B cell (primary cell): Measurements from ENCODE around the gene RSAD1. TPM values are rescaled to one million over a fixed set of nuclear protein-coding genes. Genes with fewer than 3 reads are reported as not detected.

Experiments
- ATAC-seq: fragments of 200-7000 bp; cut with Tn5 transposase; one replicate; pipeline ENCODE4 v1.10.0; 2021; ENCODE audit warnings: low read depth, mild to moderate bottlenecking, moderate number of reproducible peaks, moderate library complexity
- CTCF ChIA-PET: fragments of 350-600 bp; sonication (Branson Sonifier 250); formaldehyde crosslinking; loops from one replicate; lab custom pipeline; 2021; ENCODE audit warnings: antibody characterized with exemption, inconsistent platforms; lab: Charles Lee
- POLR2A ChIA-PET: fragments of 350-600 bp; sonication (Branson Sonifier 250); formaldehyde crosslinking; loops from one replicate; lab custom pipeline; 2021; ENCODE audit warnings: antibody characterized with exemption; lab: Charles Lee
- DNase-seq: peaks from one replicate; pipeline ENCODE4 v3.0.0; 2013
- H2AFZ ChIP-seq: 2 replicates; pipeline ENCODE4 v1.6.1; 2012; ENCODE audit warnings: mild to moderate bottlenecking, low read depth, low read length; ENCODE audit not compliant: insufficient read depth, poor library complexity, severe bottlenecking
- H3K27ac ChIP-seq, 2 donors: 1 replicate in 1 of 2; 2 replicates in 1 of 2; pipeline ENCODE4 v1.5.1; 2012 to 2013; ENCODE audit warnings: low read length in 2 of 2, mild to moderate bottlenecking in 2 of 2, moderate library complexity in 1 of 2
- H3K27me3 ChIP-seq, 4 experiments: fragments of 200-600 bp in 1 of 4; sonication (generic) in 1 of 4; replicated peaks in 1 of 4; 1 replicate in 2 of 4; 2 replicates in 2 of 4; pipeline versions ENCODE4 v1.6.1 to v1.7.0; 2013 to 2016; ENCODE audit warnings: low read length in 3 of 4, mild to moderate bottlenecking in 2 of 4, mixed read lengths in 1 of 4, moderate library complexity in 1 of 4; ENCODE audit not compliant: insufficient read depth in 4 of 4, control insufficient read depth in 3 of 4; ENCODE audit errors: control extremely low read depth in 1 of 4
- H3K36me3 ChIP-seq, 2 experiments: replicated peaks in 1 of 2; 1 replicate in 1 of 2; 2 replicates in 1 of 2; pipeline versions ENCODE4 v1.6.1 to v1.7.1; 2013; ENCODE audit warnings: low read length in 1 of 2; ENCODE audit not compliant: insufficient read depth in 2 of 2, control insufficient read depth in 1 of 2; ENCODE audit errors: control extremely low read depth in 1 of 2, extremely low read depth in 1 of 2
- H3K4me1 ChIP-seq, 2 donors: fragments of 200-600 bp in 1 of 2; sonication (generic) in 1 of 2; 1 replicate in 1 of 2; 2 replicates in 1 of 2; pipeline versions ENCODE4 v1.5.1 to v1.6.1; 2013 to 2017; ENCODE audit warnings: low read length in 2 of 2; ENCODE audit not compliant: control insufficient read depth in 2 of 2, insufficient read depth in 2 of 2
- H3K4me2 ChIP-seq: replicated peaks from 2 replicates; pipeline ENCODE3; 2012; ENCODE audit warnings: mild to moderate bottlenecking, low read depth, low read length; ENCODE audit not compliant: poor library complexity, severe bottlenecking
- H3K4me3 ChIP-seq, 5 experiments: fragments of 200-600 bp in 1 of 5; sonication (generic) in 1 of 5; 1 replicate in 3 of 5; 2 replicates in 2 of 5; pipeline versions ENCODE4 v1.5.1 to v1.7.0; 2011 to 2016; ENCODE audit warnings: low read length in 4 of 5, mild to moderate bottlenecking in 4 of 5, low read depth in 2 of 5, control low read depth in 1 of 5, moderate library complexity in 1 of 5; ENCODE audit not compliant: insufficient read depth in 1 of 5; ENCODE audit errors: control extremely low read depth in 1 of 5, extremely low read depth in 1 of 5
- H3K79me2 ChIP-seq: fragments of 200-600 bp; sonication (generic); one replicate; pipeline ENCODE4 v1.6.0; 2016; ENCODE audit warnings: low read length; ENCODE audit not compliant: control insufficient read depth, insufficient read depth
- H3K9ac ChIP-seq: fragments of 200-600 bp; sonication (generic); 2 replicates; pipeline ENCODE4 v1.6.1; 2017; ENCODE audit warnings: mild to moderate bottlenecking, low read length, moderate library complexity
- H3K9me3 ChIP-seq, 3 donors: one replicate each; pipeline versions ENCODE4 v1.6.1 to v1.7.1; 2013; ENCODE audit warnings: low read length in 2 of 3; ENCODE audit not compliant: control insufficient read depth in 2 of 3, insufficient read depth in 1 of 3; ENCODE audit errors: control extremely low read depth in 1 of 3
- H4K20me1 ChIP-seq: 2 replicates; pipeline ENCODE4 v1.6.0; 2012; ENCODE audit warnings: mild to moderate bottlenecking, low read length; ENCODE audit not compliant: insufficient read depth, control insufficient read depth, poor library complexity, severe bottlenecking
- H3K27ac Mint-ChIP-seq: one replicate; pipeline ENCODE4 v1.8.0; 2021; ENCODE audit warnings: mixed read lengths
- H3K27me3 Mint-ChIP-seq: one replicate; pipeline ENCODE4 v1.8.0; 2021; ENCODE audit warnings: mixed read lengths
- H3K4me1 Mint-ChIP-seq: one replicate; pipeline ENCODE4 v1.8.0; 2021; ENCODE audit warnings: mixed read lengths
- H3K4me3 Mint-ChIP-seq: one replicate; pipeline ENCODE4 v1.8.0; 2021; ENCODE audit warnings: mixed read lengths
- H3K9me3 Mint-ChIP-seq: one replicate; pipeline ENCODE4 v1.8.0; 2022; ENCODE audit warnings: mixed read lengths; ENCODE audit not compliant: insufficient read depth
- EZH2 ChIP-seq: IDR thresholded peaks from 2 replicates; pipeline ENCODE4 v1.6.1; 2012; ENCODE audit warnings: borderline replicate concordance, low read depth, mild to moderate bottlenecking, moderate library complexity, low read length; ENCODE audit not compliant: insufficient read depth, poor library complexity, severe bottlenecking
- WGBS: methylation state at CpG from one replicate; pipeline ENCODE4 v1.1.5; 2013; ENCODE audit warnings: missing lambda C conversion rate; ENCODE audit not compliant: insufficient coverage; 5-methylcytosine and 5-hydroxymethylcytosine counted together
- intact Hi-C: fragments of 100-400 bp; cut with micrococcal nuclease; formaldehyde crosslinking; loops from one replicate; pipeline ENCODE4 v1.10.0; 2022
- polyA plus RNA-seq: library from polyadenylated mRNA; depleted of rRNA; stranded (reverse); fragments of >200 nt; gene quantifications from 2 replicates; pipeline ENCODE4 v1.2.3, GENCODE V29; 2012
- total RNA-seq, 2 donors: library from RNA; stranded (reverse); fragments of 120-200 nt in 1 of 2; gene quantifications; 1 replicate in 1 of 2; 2 replicates in 1 of 2; pipeline versions ENCODE4 v1.2.3 to v1.2.4, GENCODE V29; 2013 to 2022
- TF ChIP-seq, protein P1 (sequence below): fragments of 200-600 bp; IDR thresholded peaks from one replicate; pipeline ENCODE4 v1.8.0; 2022; ENCODE audit warnings: antibody characterized with exemption, mild to moderate bottlenecking

RSAD1 gene
- total and polyA plus RNA-seq, 2 donors (not counting 1 experiment from before 2014, with no cell fraction given): 53.4 to 63.9 TPM

DNA sequence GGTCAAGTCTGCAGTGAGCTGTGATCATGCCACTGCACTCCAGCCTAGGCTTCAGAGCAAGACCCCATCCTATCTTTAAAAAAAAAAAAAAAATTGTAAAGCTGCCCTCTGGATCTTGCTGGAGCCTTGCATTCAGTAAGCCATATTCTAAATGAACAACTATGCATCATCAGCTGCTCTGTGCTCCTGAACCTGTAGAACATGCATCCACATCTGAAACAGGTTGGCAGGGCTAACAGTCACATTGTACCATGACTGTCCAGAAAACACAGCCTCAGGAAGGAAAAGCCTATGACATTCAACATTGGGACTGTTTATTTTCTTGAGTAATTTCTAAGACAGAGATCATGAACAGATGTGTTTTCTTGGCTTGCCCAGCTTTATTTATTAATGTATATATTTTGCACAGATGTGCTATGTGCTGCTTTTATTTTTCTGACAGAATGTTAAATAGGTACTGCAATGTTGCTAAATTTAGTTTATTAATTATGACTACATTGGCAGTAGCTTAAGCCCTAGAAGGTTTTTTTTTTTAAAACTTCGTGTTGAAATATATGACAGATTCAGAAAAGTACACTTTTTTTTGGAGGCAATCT, 32.8 kb upstream of the RSAD1 start:
- POLR2A ChIA-PET: no interaction called here
- no peaks in the 10 kb centered on the region for H3K9me3 ChIP-seq

DNA sequence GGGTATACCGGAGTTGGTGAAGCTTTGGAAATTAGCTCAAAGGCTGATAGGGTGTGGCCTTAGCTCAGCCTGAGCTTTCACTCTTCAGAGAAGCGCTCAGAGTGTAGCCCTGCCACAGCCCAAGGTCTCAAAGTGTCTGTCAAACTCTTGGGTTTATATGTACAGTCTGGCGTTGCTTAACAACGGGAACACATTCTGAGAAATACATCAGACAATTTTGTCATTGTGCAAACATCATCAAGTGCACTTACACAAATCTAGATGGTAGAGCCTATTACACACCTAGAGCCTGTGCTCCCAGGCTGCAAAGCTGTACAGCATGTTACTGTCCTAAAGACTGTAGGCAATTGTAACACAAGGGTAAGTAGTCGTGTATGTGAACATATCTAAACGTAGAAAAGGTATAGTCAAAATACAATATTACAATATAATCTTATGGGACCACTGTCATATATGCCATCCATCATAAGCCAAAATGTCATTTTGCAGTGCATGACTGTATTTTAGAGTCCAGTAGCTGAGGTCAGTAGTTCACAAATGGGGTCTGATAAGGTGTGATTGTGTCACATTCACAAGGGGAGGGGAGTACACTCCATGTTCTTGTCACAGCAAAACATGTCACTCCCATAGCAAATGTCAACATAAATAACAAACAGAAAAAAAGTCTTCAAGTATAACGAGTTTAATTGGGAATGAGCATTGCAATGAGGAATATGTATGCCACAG, 30.6 kb upstream of the RSAD1 start:
- H3K27ac Mint-ChIP-seq: no peak overlapping the region
- POLR2A ChIA-PET: no interaction called here

More for the DNA sequence above, 32.8 kb upstream of the RSAD1 start:
- Histone ChIP-seq H3K36me3 (peaks cover 0 to 2% of the 10 kb centered on the region in 2 experiments), H3K4me3 (no peak overlapping the region), H3K4me2 (no peak overlapping the region), H3K27me3 (no peaks in the 10 kb centered on the region), H3K4me1 (no peaks in the 10 kb centered on the region), H3K9ac (no peak overlapping the region), H2AFZ (no peak overlapping the region), H3K79me2 (peaks cover 15% of the 10 kb centered on the region), H4K20me1 (no peaks in the 10 kb centered on the region), H3K27ac (no peak overlapping the region)
- Mint-ChIP-seq H3K4me1 (no peaks in the 10 kb centered on the region), H3K9me3 (no peaks in the 10 kb centered on the region), H3K27ac (no peak overlapping the region), H3K27me3 (no peaks in the 10 kb centered on the region), H3K4me3 (no peak overlapping the region)
- ATAC-seq (no peak), DNase-seq (no peak)
- intact Hi-C loops: no loop called here
- CTCF ChIA-PET: interaction anchor here (0.6 to 1.6 kb wide), 3 partner anchors 11 to 59 kb away, joined by 3 read pairs; partner anchors contain the start of gene LRRC59
- TF ChIP-seq, protein P1, sequence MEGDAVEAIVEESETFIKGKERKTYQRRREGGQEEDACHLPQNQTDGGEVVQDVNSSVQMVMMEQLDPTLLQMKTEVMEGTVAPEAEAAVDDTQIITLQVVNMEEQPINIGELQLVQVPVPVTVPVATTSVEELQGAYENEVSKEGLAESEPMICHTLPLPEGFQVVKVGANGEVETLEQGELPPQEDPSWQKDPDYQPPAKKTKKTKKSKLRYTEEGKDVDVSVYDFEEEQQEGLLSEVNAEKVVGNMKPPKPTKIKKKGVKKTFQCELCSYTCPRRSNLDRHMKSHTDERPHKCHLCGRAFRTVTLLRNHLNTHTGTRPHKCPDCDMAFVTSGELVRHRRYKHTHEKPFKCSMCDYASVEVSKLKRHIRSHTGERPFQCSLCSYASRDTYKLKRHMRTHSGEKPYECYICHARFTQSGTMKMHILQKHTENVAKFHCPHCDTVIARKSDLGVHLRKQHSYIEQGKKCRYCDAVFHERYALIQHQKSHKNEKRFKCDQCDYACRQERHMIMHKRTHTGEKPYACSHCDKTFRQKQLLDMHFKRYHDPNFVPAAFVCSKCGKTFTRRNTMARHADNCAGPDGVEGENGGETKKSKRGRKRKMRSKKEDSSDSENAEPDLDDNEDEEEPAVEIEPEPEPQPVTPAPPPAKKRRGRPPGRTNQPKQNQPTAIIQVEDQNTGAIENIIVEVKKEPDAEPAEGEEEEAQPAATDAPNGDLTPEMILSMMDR: no peak
- no peak for TF ChIP-seq EZH2
- no CpG with 5 or more reads among the region's 1 CpG for WGBS

More for the DNA sequence above, 30.6 kb upstream of the RSAD1 start:
- Histone ChIP-seq H3K36me3 (peaks cover 0 to 2% of the 10 kb centered on the region in 2 experiments), H3K4me3 (no peak overlapping the region), H2AFZ (no peak overlapping the region), H3K4me1 (peaks cover 12 to 16% of the 10 kb centered on the region in 2 donors), H3K4me2 (no peak overlapping the region), H3K27ac (no peak overlapping the region), H3K79me2 (peaks cover 11% of the 10 kb centered on the region), H3K9me3 (no peaks in the 10 kb centered on the region), H3K9ac (no peak overlapping the region), H3K27me3 (no peaks in the 10 kb centered on the region), H4K20me1 (no peaks in the 10 kb centered on the region)
- TF ChIP-seq, protein P1: no peak
- TF ChIP-seq EZH2: no peak
- CTCF ChIA-PET: no interaction called here
- ATAC-seq: no peak
- H3K4me3 Mint-ChIP-seq: no peak overlapping the region
- H3K9me3 Mint-ChIP-seq: no peaks in the 10 kb centered on the region
- DNase-seq: no peak
- H3K4me1 Mint-ChIP-seq: peaks cover 14% of the 10 kb centered on the region
- intact Hi-C loops: no loop called here
- WGBS: 89% methylated on average over 4 of the region's 7 CpGs
- no peaks in the 10 kb centered on the region for H3K27me3 Mint-ChIP-seq
